GM21786 (cell line): Measurements from ENCODE around the gene PPID.
"Not testable (repeated sequence)": the region's sequence is repeated elsewhere in the genome, so short reads cannot be mapped to it uniquely, and the experiment has no call there.

Experiments
- ATAC-seq: cut with Tn5 transposase; IDR thresholded peaks from one replicate; pipeline ENCODE4 v1.9.1; 2021; ENCODE audit not compliant: unreplicated experiment

Gene PPID

GRCh38 chr4:158669310-158669709, 53.9 kb downstream of the PPID start:
- no peak for ATAC-seq

- ATAC-seq, result no peak
Measured at GRCh38 chr4:158667651-158668198, 55.5 kb downstream of the PPID start.

GRCh38 chr4:158666892-158667291, 56.3 kb downstream of the PPID start:
- no peak for ATAC-seq

GRCh38 chr4:158664806-158665205, 58.4 kb downstream of the PPID start:
- ATAC-seq, result no peak

GRCh38 chr4:158663707-158664625, 59.2 kb downstream of the PPID start:
- ATAC-seq, result not testable (repeated sequence)

GRCh38 chr4:158663255-158663654, 59.9 kb downstream of the PPID start:
- ATAC-seq, result not testable (repeated sequence)
